HK-2 (cell line): Measurements from ENCODE around the gene SRSF12.

Experiments used
- DNase-seq: peaks from one replicate; pipeline ENCODE4 v3.0.0-alpha.2; 2018; ENCODE audit not compliant: unreplicated experiment

Gene SRSF12

DNA sequence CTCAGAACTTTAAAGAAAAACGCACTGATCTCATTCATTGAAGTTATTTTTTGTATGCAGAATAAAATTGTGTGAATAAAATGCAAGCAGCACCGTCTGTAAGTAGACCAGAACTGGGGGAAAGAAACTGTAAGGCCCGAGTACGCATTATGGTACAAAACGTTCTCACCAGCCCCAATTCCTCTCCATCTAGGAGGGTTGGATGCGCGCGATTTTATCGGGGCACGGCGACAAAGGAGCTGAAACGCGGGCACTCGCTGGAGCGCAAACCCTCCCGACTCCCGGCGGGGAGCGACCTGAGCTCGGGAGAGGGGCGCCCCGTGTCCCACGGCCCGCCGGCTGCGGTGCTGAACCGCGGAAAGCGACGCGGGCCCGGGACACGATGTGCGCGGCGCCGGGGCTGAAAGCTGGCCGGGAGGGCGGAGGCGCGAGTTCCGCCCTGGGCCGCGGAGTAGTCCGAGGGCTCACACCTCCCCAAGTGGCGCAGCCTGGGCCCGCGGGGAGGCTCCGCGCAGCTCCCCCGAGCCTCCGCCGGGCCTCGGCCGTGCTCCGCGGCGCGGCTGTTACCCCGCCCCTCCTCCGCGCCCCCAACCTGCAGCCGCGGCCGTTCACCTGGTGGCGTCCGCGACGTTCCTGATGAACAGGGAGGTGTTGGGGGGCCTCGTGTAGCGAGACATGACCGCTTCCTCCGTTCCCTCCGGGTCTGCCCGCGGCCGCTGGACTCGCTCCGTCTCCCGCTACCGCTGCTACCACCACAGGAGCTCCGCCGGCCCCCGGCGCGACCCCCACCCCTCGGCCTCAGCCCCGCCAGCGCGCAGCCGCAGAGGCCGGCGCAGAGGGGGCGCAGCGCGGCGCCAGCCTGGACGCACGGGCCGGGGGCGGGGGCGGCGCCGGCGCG is at the start of gene SRSF12:
Gene SRSF12 (minus strand): TSS at position 861 of the 898 bp plus-strand sequence. CDS start 184 bp downstream, at position 677.
- peak; percentile 51 for DNase-seq

- DNase-seq = no peak
Observed at GRCh38 chr6:89162047-89162371, 44.1 kb upstream of the SRSF12 start.

GRCh38 chr6:89161326-89162046 is 43.6 kb upstream of the SRSF12 start:
- no peak for DNase-seq

DNA sequence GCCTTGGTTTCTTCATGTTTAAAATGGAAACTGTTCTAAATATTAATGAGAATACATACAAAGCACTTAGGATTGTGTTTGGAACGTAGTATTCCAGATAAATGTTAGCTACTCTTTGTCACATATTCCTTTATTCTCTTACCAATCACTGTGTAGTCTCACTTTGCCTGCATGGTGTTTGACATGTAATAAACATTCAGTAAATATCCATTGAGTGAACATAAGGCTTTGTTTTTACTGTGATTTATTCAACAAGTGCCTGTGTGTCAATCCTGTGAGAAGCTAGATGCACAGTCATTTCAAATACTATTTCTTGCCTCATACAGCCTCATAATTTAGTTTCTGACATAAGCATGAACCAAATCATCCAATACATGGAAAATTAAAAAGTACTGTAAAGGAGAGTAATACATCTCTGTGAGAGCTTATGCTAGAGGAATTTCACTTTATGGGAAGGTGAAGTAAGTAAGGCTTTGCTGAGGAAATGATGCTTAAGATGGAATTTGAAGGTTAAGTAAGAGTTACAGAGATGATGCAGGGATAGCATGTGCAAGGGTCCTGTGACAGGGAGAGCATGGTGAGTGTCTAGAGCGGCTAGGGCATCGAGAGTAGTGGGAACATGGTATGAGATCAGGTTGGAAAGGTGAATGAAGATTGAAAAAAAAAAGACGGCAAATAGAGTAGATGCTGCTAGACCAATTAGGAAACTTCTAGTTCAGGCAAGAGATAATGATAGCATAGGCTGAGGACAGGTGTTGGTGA is 42.6 kb upstream of the SRSF12 start:
- no peak for DNase-seq

DNA sequence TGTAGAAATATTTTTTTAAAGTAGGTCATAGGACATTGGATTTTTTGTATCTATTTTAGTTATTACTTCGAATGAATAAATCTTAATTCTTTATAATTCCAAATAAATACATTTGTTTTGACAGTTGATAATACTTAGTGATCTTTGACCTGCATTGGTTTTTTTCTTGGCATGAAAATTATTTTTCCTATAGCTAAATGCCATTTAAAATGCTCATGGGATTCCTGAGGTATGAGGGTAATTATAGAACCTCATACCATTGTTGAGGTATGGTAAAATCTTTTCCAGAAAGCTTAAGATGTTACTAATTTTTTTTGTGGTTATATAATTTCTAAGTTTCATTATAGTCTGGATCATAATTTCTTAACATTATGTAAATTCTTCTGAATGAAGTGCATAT is 36.3 kb upstream of the SRSF12 start:
- DNase-seq = no peak

GRCh38 chr6:89148016-89148750 is 30.3 kb upstream of the SRSF12 start:
- peak; percentile 35 for DNase-seq

- peak; percentile 52 for DNase-seq
Observed at GRCh38 chr6:89146718-89147700, 29.1 kb upstream of the SRSF12 start.

DNA sequence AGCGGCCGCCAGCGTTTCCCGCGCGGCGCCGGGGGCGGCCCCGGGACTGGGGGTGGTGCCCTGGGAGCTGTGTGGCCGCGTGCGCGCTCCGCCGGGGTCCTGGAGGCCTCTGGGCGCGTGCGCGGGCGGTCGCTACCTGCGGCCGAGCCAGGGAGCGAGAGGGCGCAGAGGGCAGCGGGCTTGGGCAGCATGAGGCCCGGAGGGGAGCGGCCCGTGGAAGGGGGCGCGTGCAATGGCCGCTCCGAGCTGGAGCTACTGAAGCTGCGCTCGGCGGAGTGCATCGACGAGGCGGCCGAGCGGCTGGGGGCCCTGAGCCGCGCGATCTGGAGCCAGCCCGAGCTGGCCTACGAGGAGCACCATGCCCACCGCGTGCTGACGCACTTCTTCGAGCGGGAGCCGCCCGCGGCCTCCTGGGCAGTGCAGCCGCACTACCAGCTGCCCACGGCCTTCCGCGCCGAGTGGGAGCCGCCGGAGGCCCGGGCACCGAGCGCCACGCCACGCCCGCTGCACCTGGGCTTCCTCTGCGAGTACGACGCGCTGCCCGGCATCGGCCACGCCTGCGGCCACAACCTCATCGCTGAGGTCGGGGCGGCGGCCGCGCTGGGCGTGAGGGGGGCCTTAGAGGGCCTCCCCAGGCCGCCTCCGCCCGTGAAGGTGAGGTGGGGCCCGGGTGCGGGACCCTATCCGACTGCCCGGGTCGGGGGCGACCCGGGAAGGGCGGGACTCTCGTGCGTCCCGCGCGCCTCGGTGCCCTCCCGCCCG is 28.3 kb upstream of the SRSF12 start, which contains the start of gene PM20D2:
Gene PM20D2 (plus strand): TSS at position 100 of the 762 bp plus-strand sequence. CDS start 90 bp downstream, at position 190.
- DNase-seq = peak; percentile 80

DNA sequence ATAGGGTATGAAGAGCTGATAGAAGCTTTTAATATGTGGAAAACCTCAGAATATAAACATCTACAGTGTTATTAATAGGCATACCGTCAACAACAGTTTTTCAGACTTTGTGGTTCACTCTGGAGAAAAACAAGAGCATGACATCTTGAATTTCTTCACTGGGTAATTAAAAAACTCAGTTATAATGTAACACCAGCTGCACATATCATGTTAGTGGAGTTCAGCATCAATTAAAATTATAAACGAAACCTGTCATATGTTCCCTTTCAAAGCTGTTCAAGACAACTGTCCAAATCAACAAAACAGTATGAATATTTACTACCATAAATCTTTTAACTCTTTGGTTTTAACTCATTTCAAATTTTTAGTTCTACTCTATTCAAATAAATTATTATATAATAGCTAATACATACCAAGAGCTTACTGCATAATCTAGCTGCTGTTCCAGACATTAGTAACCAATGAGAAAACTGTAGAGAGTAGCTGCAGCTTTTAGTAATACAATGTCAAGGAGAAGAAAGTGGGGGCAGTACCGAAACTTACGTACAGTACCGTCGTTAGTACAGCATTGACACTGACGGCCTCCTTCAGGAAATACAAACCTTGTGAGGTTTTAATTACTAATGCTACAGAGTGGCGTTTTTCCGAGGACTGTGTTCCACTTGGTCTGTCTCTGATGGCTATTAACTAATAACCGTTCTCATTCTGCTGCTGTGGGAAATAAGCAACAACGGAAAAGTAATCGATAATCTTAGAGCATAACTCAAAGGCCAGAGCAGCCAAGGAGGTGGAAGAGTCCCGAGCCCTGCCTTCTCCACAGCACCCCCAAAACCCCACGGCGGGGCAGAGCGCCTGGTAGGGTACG is 27.5 kb upstream of the SRSF12 start:
- DNase-seq = no peak

- DNase-seq = no peak
Observed at GRCh38 chr6:89144354-89144906, 26.6 kb upstream of the SRSF12 start.

DNA sequence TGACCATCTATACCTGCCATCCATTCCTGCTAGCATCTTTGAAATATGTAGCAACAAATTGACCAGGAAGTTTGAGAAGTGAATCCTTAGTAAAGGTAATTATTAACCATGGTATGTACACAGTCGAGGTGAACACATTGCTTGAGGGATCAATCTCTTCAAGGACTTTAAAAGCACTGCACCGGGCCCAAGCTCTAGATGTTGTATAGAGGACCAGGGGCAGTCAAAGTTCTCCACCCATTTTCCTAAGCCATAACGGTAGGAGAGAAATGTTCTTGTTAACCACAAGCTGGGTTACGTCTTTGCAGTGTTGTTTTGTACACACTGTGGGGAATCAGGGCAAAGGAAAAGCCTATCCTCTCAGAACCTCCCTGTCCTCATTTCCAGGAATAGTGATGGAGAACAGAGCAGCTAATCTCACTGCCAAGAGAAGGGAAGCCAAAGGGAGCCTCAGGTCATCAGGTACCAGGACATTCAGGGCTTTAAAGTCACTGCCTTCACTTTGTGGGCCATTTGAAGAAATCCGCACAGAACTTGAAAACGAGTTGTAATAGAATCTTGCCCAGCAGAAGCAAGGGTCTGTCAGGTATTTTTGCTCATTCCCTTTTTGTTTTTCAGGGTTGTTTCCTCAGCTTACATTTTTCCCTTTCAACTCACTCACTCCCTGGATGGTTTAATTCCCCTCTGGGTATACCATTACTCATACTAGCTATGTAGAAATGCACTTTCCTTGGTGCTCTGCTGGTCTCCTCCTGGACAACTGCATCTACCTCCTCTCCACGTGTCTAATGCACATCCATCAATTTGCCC is 22.7 kb upstream of the SRSF12 start:
- no peak for DNase-seq

- no peak for DNase-seq
Observed at GRCh38 chr6:89139509-89140346, 21.9 kb upstream of the SRSF12 start.

DNA sequence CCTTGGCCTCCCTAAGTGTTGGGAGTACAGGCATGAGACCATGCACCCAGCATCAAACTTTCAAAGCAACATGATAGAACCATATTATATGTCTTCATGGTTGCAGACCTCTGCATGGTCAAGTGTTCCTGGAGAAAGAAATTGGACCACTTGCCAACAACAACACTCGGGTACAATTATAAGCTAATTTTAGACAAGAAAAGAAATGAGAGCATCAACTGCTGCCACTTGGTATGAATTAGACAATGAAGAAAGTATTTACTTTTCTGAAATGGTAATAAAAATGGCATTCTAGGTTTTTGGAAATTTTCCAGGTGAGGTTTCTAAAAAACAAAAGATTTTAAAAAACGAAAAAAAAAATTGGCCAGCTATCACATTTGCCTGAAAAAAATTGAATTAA is 20.3 kb upstream of the SRSF12 start:
- no peak for DNase-seq

- DNase-seq = no peak
Observed at GRCh38 chr6:89134723-89135122, 16.9 kb upstream of the SRSF12 start.

DNA sequence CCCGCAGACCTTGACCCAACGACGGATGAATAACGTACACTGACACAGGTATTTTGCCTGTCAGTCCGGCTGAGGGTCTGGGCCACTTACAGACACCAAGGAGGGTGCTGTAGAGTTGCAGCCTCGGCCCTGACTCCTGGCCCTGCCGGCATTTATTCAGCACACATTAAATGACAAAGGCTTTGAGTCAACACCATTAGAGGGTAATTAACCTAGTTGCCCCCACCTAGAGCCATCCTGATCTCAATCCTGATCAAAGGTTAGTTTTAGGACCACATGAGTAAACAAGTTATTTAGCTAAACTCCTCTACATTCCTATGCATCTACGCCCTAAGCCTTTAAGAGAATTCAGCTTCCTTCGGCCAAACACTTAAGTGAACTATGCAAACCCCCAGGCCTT is 16.1 kb upstream of the SRSF12 start:
- no peak for DNase-seq

DNA sequence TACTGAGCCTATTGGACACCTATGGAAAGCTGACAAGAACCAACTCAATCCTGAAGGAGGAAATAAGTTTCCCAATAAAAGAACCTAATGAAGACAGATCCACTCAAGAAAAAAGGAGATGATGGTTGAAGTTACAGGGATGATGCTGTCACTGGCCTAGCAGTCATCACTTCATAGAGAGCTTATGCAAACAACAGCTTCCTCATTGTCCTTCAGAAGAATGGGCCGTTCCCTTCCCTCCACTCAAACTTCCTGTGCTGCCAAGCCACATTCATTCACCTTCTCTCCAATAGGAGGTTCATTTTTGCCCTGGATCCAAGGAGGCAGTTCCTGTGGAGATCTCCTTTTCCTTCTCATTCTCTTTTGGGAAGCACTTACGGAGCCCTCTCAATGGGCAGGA is 14.2 kb upstream of the SRSF12 start:
- no peak for DNase-seq
